ENCODE measurements around the gene ZNF442.
"Not testable (repeated sequence)": the region's sequence is repeated elsewhere in the genome, so short reads cannot be mapped to it uniquely, and the experiment has no call there.

ZNF442 gene

DNA sequence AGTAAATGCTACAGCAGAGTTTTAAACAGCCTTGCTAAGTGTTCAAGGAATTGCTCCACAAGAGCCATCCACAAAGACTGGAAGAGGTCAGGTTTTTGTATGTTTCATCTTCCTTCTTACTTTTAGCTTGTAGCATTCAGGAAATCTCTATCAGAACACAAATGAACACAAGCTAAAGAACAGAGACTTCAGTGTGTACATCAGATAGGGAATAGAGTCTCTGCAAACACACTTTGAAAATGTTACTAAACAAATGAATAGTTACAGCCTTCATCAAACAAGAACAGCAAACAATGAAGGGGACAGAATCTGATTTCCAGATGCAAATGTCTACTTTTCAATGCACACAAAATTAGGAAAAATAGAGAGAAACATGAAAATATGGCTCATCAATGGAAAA is 39.8 kb downstream of the ZNF442 start:
- no peak for DNase-seq

DNA sequence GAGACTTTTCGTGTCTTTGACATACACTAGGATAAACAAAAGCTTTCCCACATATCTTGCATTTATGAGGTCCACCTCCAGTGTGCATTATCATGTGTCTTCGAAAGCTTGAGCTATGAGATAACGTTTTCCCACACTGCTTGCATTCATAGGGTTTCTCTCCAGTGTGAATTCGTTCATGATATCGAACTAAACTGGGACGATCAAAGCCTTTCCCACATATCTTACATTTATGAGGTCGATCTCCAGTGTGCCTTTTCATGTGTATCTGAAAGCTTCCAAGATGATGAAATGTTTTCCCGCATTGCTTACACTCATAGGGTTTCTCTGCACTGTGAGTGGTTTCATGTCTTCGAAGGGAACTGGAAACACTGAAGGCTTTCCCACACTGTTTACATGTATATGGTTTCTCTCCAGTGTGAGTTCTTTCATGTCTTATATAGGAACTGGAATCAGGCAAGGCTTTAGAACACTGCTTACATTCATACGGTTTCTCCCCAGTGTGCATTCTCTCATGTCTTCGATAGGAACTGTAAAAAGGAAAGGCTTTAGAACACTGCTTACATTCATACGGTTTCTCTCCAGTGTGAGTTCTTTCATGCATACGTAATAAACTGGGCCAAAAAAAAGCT is 46.6 kb downstream of the ZNF442 start:
- no peak for DNase-seq

DNA sequence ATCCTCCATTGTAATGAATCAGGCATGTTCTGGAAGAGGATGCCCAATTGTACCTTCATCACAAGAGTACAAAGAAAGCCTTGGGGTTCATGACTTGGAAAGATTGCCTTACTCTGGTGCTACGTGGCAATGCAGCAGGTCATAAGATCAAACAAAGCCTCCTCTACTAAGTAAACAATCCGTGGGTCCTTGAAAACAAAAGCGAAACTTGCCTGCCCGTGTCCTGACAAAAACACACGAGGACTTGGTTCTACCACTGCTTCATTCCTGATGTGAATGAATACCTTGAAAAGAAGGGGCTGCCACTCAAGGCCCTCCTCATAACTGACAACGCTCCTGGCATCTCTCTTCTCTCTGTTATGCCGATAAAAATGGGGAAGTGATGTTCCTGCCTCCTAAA is 50.9 kb downstream of the ZNF442 start:
- no peak for DNase-seq

DNA sequence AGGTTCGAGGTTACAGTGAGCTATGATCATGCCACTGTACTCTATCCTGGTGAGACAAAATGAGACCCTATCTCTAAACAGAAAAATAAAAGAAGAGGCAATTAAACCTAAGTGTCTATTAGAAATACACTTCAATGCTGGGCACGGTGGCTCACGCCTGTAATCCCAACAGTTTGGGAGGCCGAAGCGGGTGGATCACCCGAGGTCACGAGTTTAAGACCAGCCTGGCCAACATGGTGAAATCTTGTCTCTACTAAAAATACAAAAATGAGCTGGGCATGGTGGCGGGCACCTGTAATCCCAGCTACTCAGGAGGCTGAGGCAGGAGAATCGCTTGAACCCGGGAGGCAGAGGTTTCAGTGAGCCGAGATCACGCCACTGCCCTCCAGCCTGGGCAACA is 56.6 kb downstream of the ZNF442 start:
- not testable (repeated sequence) for DNase-seq
